ENCODE results near the gene ATRNL1. TPM values are rescaled to one million over a fixed set of nuclear protein-coding genes. Genes with fewer than 3 reads are reported as not detected.

ATRNL1 gene
- total and polyA plus RNA-seq, 2 of the 8 experiments (the other 6 are each of a cell fraction or from before 2014, with no cell fraction given): 5.1 to 17.6 TPM

GRCh38 chr10:115772606-115773005, 679.4 kb downstream of the ATRNL1 start (continued):
- TF ChIP-seq CHD7 (IDR thresholded peaks at IDR 0.05; ENCODE audit: insufficient replicate concordance, low read length) (no peak), NRF1 (IDR thresholded peaks at IDR 0.05; ENCODE audit: low read depth, low read length) (no peak), CTCF (IDR thresholded peaks at IDR 0.05; ENCODE audit: control extremely low read depth in 1 of 3, insufficient read depth in 1 of 3, low read depth in 1 of 3, low read length in 3 of 3) (no peak), SRF (IDR thresholded peaks at IDR 0.05; ENCODE audit: low read depth, low read length) (no peak), BRCA1 (IDR thresholded peaks at IDR 0.05; ENCODE audit: low read depth, low read length) (no peak), HDAC2 (IDR thresholded peaks at IDR 0.05; ENCODE audit: borderline replicate concordance in 1 of 2, low read depth in 2 of 2, low read length in 2 of 2) (no peak), BACH1 (IDR thresholded peaks at IDR 0.05; ENCODE audit: low read length) (no peak)

Data from H1 (cell line).